ENCODE data around the gene BSDC1.

GRCh38 chr1:32372149-32372756 is 22.0 kb downstream of the BSDC1 start:
- TF ChIP-seq POLR2A (IDR thresholded peaks at IDR 0.05; ENCODE audit: low read depth, low read length) (no peak), TAF1 (IDR thresholded peaks at IDR 0.05; ENCODE audit: borderline replicate concordance, low read depth, low read length) (no peak), POLR2AphosphoS5 (IDR thresholded peaks at IDR 0.05; ENCODE audit: low read depth, low read length) (no peak)

All from GM12892 (cell line).